SK-N-SH (cell line): ENCODE measurements around the gene ZDHHC8. TPM values are rescaled to one million over a fixed set of nuclear protein-coding genes. Genes with fewer than 3 reads are reported as not detected.
A peak's percentile ranks its signal among the peaks of the same experiment; 100 is the strongest.

Source experiments
- CTCF ChIP-seq: fragments of 200-600 bp; sonication (generic); IDR thresholded peaks from 2 replicates; pipeline ENCODE4 v1.6.1; 2017; ENCODE audit warnings: antibody characterized with exemption, mild to moderate bottlenecking, moderate library complexity
- EP300 ChIP-seq, 2 experiments: IDR thresholded peaks; 2 replicates each; pipeline versions ENCODE4 v1.4.0 to v1.6.1; 2012; ENCODE audit warnings: borderline replicate concordance in 1 of 2, low read depth in 1 of 2, low read length in 1 of 2
- FOXM1 ChIP-seq: IDR thresholded peaks from 2 replicates; pipeline ENCODE4 v1.4.0; 2012; ENCODE audit warnings: low read depth, mild to moderate bottlenecking
- IRF3 ChIP-seq: fragments of 150-350 bp; IDR thresholded peaks from 2 replicates; pipeline ENCODE4 v1.6.1; 2016; ENCODE audit warnings: mild to moderate bottlenecking, low read depth, low read length
- MAX ChIP-seq: IDR thresholded peaks from 2 replicates; pipeline ENCODE4 v1.4.0; 2012; ENCODE audit warnings: low read depth
- NRF1 ChIP-seq: IDR thresholded peaks from 2 replicates; pipeline ENCODE4 v1.6.1; 2012; ENCODE audit warnings: low read depth, mild to moderate bottlenecking, low read length
- RCOR1 ChIP-seq: fragments of 150-350 bp; IDR thresholded peaks from 2 replicates; pipeline ENCODE4 v1.6.1; 2017; ENCODE audit warnings: antibody characterized with exemption, low read length
- REST ChIP-seq: IDR thresholded peaks from 2 replicates; pipeline ENCODE4 v1.6.1; 2012; ENCODE audit warnings: mild to moderate bottlenecking, low read depth, low read length, moderate library complexity
- RFX5 ChIP-seq: IDR thresholded peaks from 2 replicates; pipeline ENCODE4 v1.6.1; 2012; ENCODE audit warnings: mild to moderate bottlenecking, improper control_type of control experiment, low read length
- SMC3 ChIP-seq: IDR thresholded peaks from 2 replicates; pipeline ENCODE4 v1.6.1; 2012; ENCODE audit warnings: low read depth, low read length, improper control_type of control experiment
- TAF1 ChIP-seq: IDR thresholded peaks from 2 replicates; pipeline ENCODE4 v1.6.1; 2012; ENCODE audit warnings: low read depth, mild to moderate bottlenecking, low read length, moderate library complexity, borderline replicate concordance
- TEAD4 ChIP-seq: IDR thresholded peaks from 2 replicates; pipeline ENCODE4 v1.4.0; 2012; ENCODE audit warnings: mild to moderate bottlenecking, borderline replicate concordance; ENCODE audit not compliant: insufficient read depth
- USF1 ChIP-seq: IDR thresholded peaks from 2 replicates; pipeline ENCODE4 v1.4.0; 2012; ENCODE audit warnings: low read depth, borderline replicate concordance
- YY1 ChIP-seq: IDR thresholded peaks from 2 replicates; pipeline ENCODE4 v1.4.0; 2012; ENCODE audit warnings: low read depth, mild to moderate bottlenecking
- ZBTB33 ChIP-seq: IDR thresholded peaks from 2 replicates; pipeline ENCODE4 v1.4.0; 2012; ENCODE audit warnings: low read depth, borderline replicate concordance
- polyA plus RNA-seq, 3 experiments: library from polyadenylated mRNA; depleted of rRNA; stranded (reverse); fragments of >200 nt; gene quantifications; 2 replicates each; pipeline ENCODE4 v1.2.3, GENCODE V29; 2012

ZDHHC8 gene
- polyA plus RNA-seq, 1 of the 3 experiments (the other 2 are of a cell fraction) = 65.3 TPM

- TF ChIP-seq ZBTB33 = no peak; the same call in 1 of the 2 replicates
- TF ChIP-seq MAX = peak; percentile 96
- TF ChIP-seq SMC3 = no peak
- peak; percentile 23; the same call in 1 of the 2 replicates for TF ChIP-seq CTCF
- TF ChIP-seq TAF1 = peak; percentile 49; the same call in 1 of the 2 replicates
- 0 out of 2 replicates have a peak, but pooled peaks have one; percentile 14 for TF ChIP-seq TEAD4
- TF ChIP-seq IRF3 = no peak
- peak; percentile 49; the same call in 1 of the 2 replicates for TF ChIP-seq USF1
- peak; percentile 90 for TF ChIP-seq NRF1
- 0 out of 4 replicates have a peak, but pooled peaks of 1 of the 2 experiments have one; percentile 44 for TF ChIP-seq EP300 (IDR thresholded peaks at IDR 0.05; ENCODE audit: borderline replicate concordance in 1 of 2, low read depth in 1 of 2, low read length in 1 of 2)
- TF ChIP-seq RCOR1 = no peak; the same call in 1 of the 2 replicates
- peak; percentile 7; the same call in 1 of the 2 replicates for TF ChIP-seq REST
- TF ChIP-seq FOXM1 = no peak
- TF ChIP-seq YY1 = 0 out of 2 replicates have a peak, but pooled peaks have one; percentile 45
- TF ChIP-seq RFX5 = no peak
- TF ChIP-seq, all 33 proteins: peak for 18
Measured at GRCh38 chr22:20116951-20117632, 14.5 kb upstream of the ZDHHC8 start, which contains the start of gene TRMT2A (continued).
